ENCODE measurements around the gene SGK2.

The SGK2 gene

GRCh38 chr20:43565758-43566104 is 6.9 kb downstream of the SGK2 start:
- H3K4me3 ChIP-seq (ENCODE audit: low read depth, low read length) = no peak overlapping the region
- CTCF ChIA-PET = no interaction called here
- H3K9me3 ChIP-seq (ENCODE audit: control insufficient read depth, insufficient read depth, low read depth, low read length) = no peaks in the 10 kb centered on the region
- H3K36me3 ChIP-seq (ENCODE audit: control insufficient read depth in 2 of 2, insufficient read depth in 1 of 2, low read length in 2 of 2) = no peaks in the 10 kb centered on the region
- H3K4me1 ChIP-seq (ENCODE audit: control insufficient read depth, insufficient read depth, low read length) = no peaks in the 10 kb centered on the region
- TF ChIP-seq ZNF560 (tag by site-specific recombination; IDR thresholded peaks at IDR 0.05; ENCODE audit: borderline replicate concordance) (no peak), SCRT1 (tag by site-specific recombination; IDR thresholded peaks at IDR 0.05; ENCODE audit: borderline replicate concordance) (no peak), ZBTB10 (tag by site-specific recombination; IDR thresholded peaks at IDR 0.05) (no peak), ZNF777 (tag by site-specific recombination; IDR thresholded peaks at IDR 0.05; ENCODE audit: borderline replicate concordance) (no peak), PRDM1 (tag by site-specific recombination; IDR thresholded peaks at IDR 0.05) (no peak), ZNF623 (tag by site-specific recombination; IDR thresholded peaks at IDR 0.05) (no peak), ZNF121 (tag by site-specific recombination; IDR thresholded peaks at IDR 0.05) (no peak), ZBTB7A (tag by site-specific recombination; IDR thresholded peaks at IDR 0.05; ENCODE audit: low read depth) (no peak), YY1 (tag by site-specific recombination; IDR thresholded peaks at IDR 0.05) (no peak), ZSCAN23 (tag by site-specific recombination; IDR thresholded peaks at IDR 0.05) (no peak), KLF7 (tag by site-specific recombination; IDR thresholded peaks at IDR 0.05; ENCODE audit: borderline replicate concordance) (no peak), ZNF324 (tag by site-specific recombination; IDR thresholded peaks at IDR 0.05) (no peak), ZNF221 (tag by site-specific recombination; IDR thresholded peaks at IDR 0.05; ENCODE audit: borderline replicate concordance) (no peak)
- no peak overlapping the region for H3K27ac ChIP-seq (ENCODE audit: extremely low read depth, low read depth, low read length)
- POLR2A ChIA-PET = no interaction called here

GRCh38 chr20:43567477-43567876 is 8.7 kb downstream of the SGK2 start:
- Histone ChIP-seq H3K4me3 (ENCODE audit: low read depth, low read length) (no peak overlapping the region), H3K9me3 (ENCODE audit: control insufficient read depth, insufficient read depth, low read depth, low read length) (no peaks in the 10 kb centered on the region), H3K27ac (ENCODE audit: extremely low read depth, low read depth, low read length) (no peak overlapping the region), H3K4me1 (ENCODE audit: control insufficient read depth, insufficient read depth, low read length) (no peaks in the 10 kb centered on the region), H3K36me3 (ENCODE audit: control insufficient read depth in 2 of 2, insufficient read depth in 1 of 2, low read length in 2 of 2) (no peaks in the 10 kb centered on the region)
- ChIA-PET CTCF (no interaction called here), POLR2A (no interaction called here)
- no peak for TF ChIP-seq ZNF530 (tag by site-specific recombination; IDR thresholded peaks at IDR 0.05; ENCODE audit: low read depth)
- TF ChIP-seq ZNF514 (tag by site-specific recombination; IDR thresholded peaks at IDR 0.05) = no peak
- TF ChIP-seq SP7 (tag by site-specific recombination; IDR thresholded peaks at IDR 0.05) = no peak
- TF ChIP-seq ZBTB8A (tag by site-specific recombination; IDR thresholded peaks at IDR 0.05) = no peak
- TF ChIP-seq KLF1 (tag by site-specific recombination; IDR thresholded peaks at IDR 0.05) = no peak

GRCh38 chr20:43568706-43569105 is 9.9 kb downstream of the SGK2 start:
- H3K9me3 ChIP-seq (ENCODE audit: control insufficient read depth, insufficient read depth, low read depth, low read length) = no peaks in the 10 kb centered on the region
- no peaks in the 10 kb centered on the region for H3K4me1 ChIP-seq (ENCODE audit: control insufficient read depth, insufficient read depth, low read length)
- POLR2A ChIA-PET = interaction anchor here (0.8 kb wide), 1 partner anchor 22 kb away, joined by 6 read pairs; the partner anchor contains the start of gene IFT52
- H3K36me3 ChIP-seq (ENCODE audit: control insufficient read depth in 2 of 2, insufficient read depth in 1 of 2, low read length in 2 of 2) = no peaks in the 10 kb centered on the region
- H3K4me3 ChIP-seq (ENCODE audit: low read depth, low read length) = no peak overlapping the region
- TF ChIP-seq ZNF624 (tag by site-specific recombination; IDR thresholded peaks at IDR 0.05) (no peak), ZNF571 (tag by site-specific recombination; IDR thresholded peaks at IDR 0.05) (no peak), KLF17 (tag by site-specific recombination; IDR thresholded peaks at IDR 0.05) (no peak)
- H3K27ac ChIP-seq (ENCODE audit: extremely low read depth, low read depth, low read length) = no peak overlapping the region
- CTCF ChIA-PET = no interaction called here

Data from HEK293 (cell line).